Measurements from ENCODE around the gene MRPS21. TPM values are rescaled to one million over a fixed set of nuclear protein-coding genes. Genes with fewer than 3 reads are reported as not detected.

Gene MRPS21
- total and polyA plus RNA-seq, 9 of the 15 experiments (the other 6 are each of a cell fraction or from before 2014, with no cell fraction given) = 119 to 407 (median 149) TPM

GRCh38 chr1:150293433-150294253 lies at the start of gene MRPS21 (continued):
- TF ChIP-seq GATA2 (CRISPR knock-in tag; IDR thresholded peaks at IDR 0.05) = no peak
- 0 out of 2 replicates have a peak, but pooled peaks have one; percentile 8 for TF ChIP-seq MIER1 (IDR thresholded peaks at IDR 0.05; ENCODE audit: low read depth)
- peak; percentile 47 to 50 for TF ChIP-seq AFF1 (IDR thresholded peaks at IDR 0.05; ENCODE audit: low read depth in 1 of 2, partially characterized antibody in 2 of 2)
- TF ChIP-seq FOS (IDR thresholded peaks at IDR 0.05; ENCODE audit: extremely low read depth, insufficient read length) = no peak
- no peak for TF ChIP-seq MEF2D (tag; conservative IDR thresholded peaks at IDR 0.05; ENCODE audit: low read depth)
- no peak for TF ChIP-seq SMARCC2 (IDR thresholded peaks at IDR 0.05; ENCODE audit: low read depth)
- TF ChIP-seq OTX1 (CRISPR knock-in tag; IDR thresholded peaks at IDR 0.05) = no peak
- TF ChIP-seq CSDE1 (IDR thresholded peaks at IDR 0.05) = peak in 1 of 2 experiments; percentile 89; a peak in 2 of 4 replicates
- TF ChIP-seq AFF4 (CRISPR knock-in tag; IDR thresholded peaks at IDR 0.05) = no peak; the same call in 1 of the 2 replicates
- no peak for TF ChIP-seq FOXK1 (CRISPR knock-in tag; IDR thresholded peaks at IDR 0.05; ENCODE audit: borderline replicate concordance)
- no peak for TF ChIP-seq MED1 (CRISPR knock-in tag; IDR thresholded peaks at IDR 0.05; ENCODE audit: borderline replicate concordance)
- 0 out of 2 replicates have a peak, but pooled peaks have one; percentile 54 for TF ChIP-seq ZBTB33 (CRISPR knock-in tag; IDR thresholded peaks at IDR 0.05)
- no peak for TF ChIP-seq E2F5 (CRISPR knock-in tag; IDR thresholded peaks at IDR 0.05)
- TF ChIP-seq HDAC1 (IDR thresholded peaks at IDR 0.05) = peak in 1 of 2 experiments; percentile 83; a peak in 1 of 4 replicates
- TF ChIP-seq ZNF75A (CRISPR knock-in tag; IDR thresholded peaks at IDR 0.05) = no peak
- peak; percentile 97 for TF ChIP-seq GABPB1 (CRISPR knock-in tag; IDR thresholded peaks at IDR 0.05)

Measured in K562 (cell line).